Tibial artery (tissue), 4 donors: ENCODE measurements around the gene SEC31A.

Source experiments
- DNase-seq, 2 donors: peaks; one replicate each; pipeline ENCODE4 v3.0.0-alpha.2; 2019
- H3K27ac ChIP-seq, 2 donors: fragments of 200-600 bp; sonication (generic) in 1 of 2; 1 replicate in 1 of 2; 2 replicates in 1 of 2; pipeline ENCODE4 v1.5.1; 2018 to 2019; ENCODE audit warnings: mild to moderate bottlenecking in 1 of 2
- H3K27me3 ChIP-seq, 2 donors: fragments of 200-600 bp; sonication (generic) in 1 of 2; one replicate each; pipeline versions ENCODE4 v1.5.1 to v1.6.0; 2016 to 2019
- H3K36me3 ChIP-seq, 3 donors: fragments of 200-600 bp; sonication (generic) in 2 of 3; one replicate each; pipeline ENCODE4 v1.5.1; 2016 to 2019; ENCODE audit warnings: mild to moderate bottlenecking in 2 of 3
- H3K4me1 ChIP-seq, 4 donors: fragments of 200-600 bp; sonication (generic) in 2 of 4; 1 replicate in 3 of 4; 2 replicates in 1 of 4; pipeline ENCODE4 v1.5.1; 2016 to 2019
- H3K4me3 ChIP-seq, 2 donors: fragments of 200-600 bp; sonication (generic) in 1 of 2; 1 replicate in 1 of 2; 2 replicates in 1 of 2; pipeline ENCODE4 v1.5.1; 2018 to 2019; ENCODE audit warnings: mild to moderate bottlenecking in 2 of 2
- H3K9me3 ChIP-seq, 3 donors: fragments of 200-600 bp; sonication (generic) in 1 of 3; one replicate each; pipeline ENCODE4 v1.5.1; 2016 to 2019
- intact Hi-C: fragments of 100-400 bp; cut with DNase I; formaldehyde crosslinking; loops from one replicate; pipeline ENCODE4 v1.15.0; 2023; ENCODE audit warnings: low total_unique reads
- TF ChIP-seq, protein P1 (sequence below), 2 experiments: fragments of 200-600 bp in 1 of 2; fragments of 450-650 bp in 1 of 2; IDR thresholded peaks; one replicate each; pipeline ENCODE4 v1.5.1; 2017 to 2019; ENCODE audit warnings: antibody characterized with exemption in 2 of 2, mild to moderate bottlenecking in 1 of 2, moderate library complexity in 1 of 2

Gene SEC31A

GRCh38 chr4:82852751-82853285, 38.1 kb downstream of the SEC31A start:
- intact Hi-C loops, result no loop called here

DNA sequence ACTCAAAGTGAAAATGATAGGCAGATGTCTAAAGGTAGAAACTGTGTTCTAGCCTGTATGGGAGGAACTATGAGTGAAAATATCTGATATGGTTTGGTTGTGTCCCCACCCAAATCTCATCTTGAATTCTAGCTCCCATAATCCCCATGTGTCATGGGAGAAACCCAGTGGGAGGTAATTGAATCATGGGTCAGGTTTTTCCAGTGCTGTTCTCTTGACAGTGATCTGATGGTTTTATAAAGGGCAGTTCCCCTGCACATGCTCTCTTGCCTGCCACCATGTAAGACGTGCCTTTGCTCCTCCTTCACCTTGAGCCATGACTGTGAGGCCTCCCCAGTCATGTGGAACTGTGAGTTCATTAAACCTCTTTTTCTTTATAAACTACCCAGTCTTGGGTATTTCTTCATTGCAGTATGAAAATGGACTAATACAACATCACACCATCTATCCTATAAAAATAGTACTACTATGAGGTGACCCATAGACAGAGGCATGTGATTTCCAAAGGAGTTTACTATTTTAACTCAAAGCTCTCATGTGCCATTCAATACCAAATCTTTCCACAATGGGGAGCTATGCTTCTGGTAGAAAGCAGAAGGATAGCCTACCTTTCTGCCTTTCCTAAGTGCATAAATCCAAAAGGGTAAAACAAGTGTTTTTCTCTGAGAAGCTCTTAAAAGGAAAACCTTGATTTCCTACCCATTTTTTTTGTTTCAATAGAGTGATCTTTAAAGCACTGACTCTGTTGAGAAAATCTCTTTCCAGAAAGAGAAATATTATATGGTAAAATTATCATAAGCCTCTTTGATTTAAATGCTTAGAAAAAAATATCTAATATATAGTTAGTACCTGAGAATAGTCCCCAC, 38.8 kb downstream of the SEC31A start:
- Histone ChIP-seq H3K4me1 (no peaks in the 10 kb centered on the region), H3K27me3 (no peaks in the 10 kb centered on the region), H3K27ac (no peak overlapping the region), H3K4me3 (no peak overlapping the region), H3K9me3 (no peaks in the 10 kb centered on the region), H3K36me3 (peaks cover 82 to 94% (median 91%) of the 10 kb centered on the region in 3 donors)
- TF ChIP-seq, protein P1, sequence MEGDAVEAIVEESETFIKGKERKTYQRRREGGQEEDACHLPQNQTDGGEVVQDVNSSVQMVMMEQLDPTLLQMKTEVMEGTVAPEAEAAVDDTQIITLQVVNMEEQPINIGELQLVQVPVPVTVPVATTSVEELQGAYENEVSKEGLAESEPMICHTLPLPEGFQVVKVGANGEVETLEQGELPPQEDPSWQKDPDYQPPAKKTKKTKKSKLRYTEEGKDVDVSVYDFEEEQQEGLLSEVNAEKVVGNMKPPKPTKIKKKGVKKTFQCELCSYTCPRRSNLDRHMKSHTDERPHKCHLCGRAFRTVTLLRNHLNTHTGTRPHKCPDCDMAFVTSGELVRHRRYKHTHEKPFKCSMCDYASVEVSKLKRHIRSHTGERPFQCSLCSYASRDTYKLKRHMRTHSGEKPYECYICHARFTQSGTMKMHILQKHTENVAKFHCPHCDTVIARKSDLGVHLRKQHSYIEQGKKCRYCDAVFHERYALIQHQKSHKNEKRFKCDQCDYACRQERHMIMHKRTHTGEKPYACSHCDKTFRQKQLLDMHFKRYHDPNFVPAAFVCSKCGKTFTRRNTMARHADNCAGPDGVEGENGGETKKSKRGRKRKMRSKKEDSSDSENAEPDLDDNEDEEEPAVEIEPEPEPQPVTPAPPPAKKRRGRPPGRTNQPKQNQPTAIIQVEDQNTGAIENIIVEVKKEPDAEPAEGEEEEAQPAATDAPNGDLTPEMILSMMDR (IDR thresholded peaks at IDR 0.05), result peak; percentile 16 to 28
- intact Hi-C loops, result no loop called here
- no peak for DNase-seq

More at GRCh38 chr4:82852751-82853285, 38.1 kb downstream of the SEC31A start:
- H3K27ac ChIP-seq, result no peak overlapping the region
- TF ChIP-seq, protein P1 (IDR thresholded peaks at IDR 0.05), result no peak
- DNase-seq, result no peak
- no peak overlapping the region for H3K4me3 ChIP-seq
- no peaks in the 10 kb centered on the region for H3K27me3 ChIP-seq
- H3K36me3 ChIP-seq, result peaks cover 84 to 94% (median 91%) of the 10 kb centered on the region in 3 donors
- H3K4me1 ChIP-seq, result no peaks in the 10 kb centered on the region
- no peaks in the 10 kb centered on the region for H3K9me3 ChIP-seq

GRCh38 chr4:82851318-82851717, 39.6 kb downstream of the SEC31A start:
- intact Hi-C loops, result no loop called here
- H3K4me1 ChIP-seq, result no peaks in the 10 kb centered on the region
- H3K27me3 ChIP-seq, result no peaks in the 10 kb centered on the region
- no peak for DNase-seq
- TF ChIP-seq, protein P1 (IDR thresholded peaks at IDR 0.05), result no peak
- H3K4me3 ChIP-seq, result no peak overlapping the region
- H3K27ac ChIP-seq, result no peak overlapping the region
- no peaks in the 10 kb centered on the region for H3K9me3 ChIP-seq
- peaks cover 79 to 95% (median 90%) of the 10 kb centered on the region in 3 donors for H3K36me3 ChIP-seq

GRCh38 chr4:82850684-82851083, 40.3 kb downstream of the SEC31A start:
- no peak for DNase-seq
- TF ChIP-seq, protein P1 (IDR thresholded peaks at IDR 0.05), result no peak
- Histone ChIP-seq H3K27ac (no peak overlapping the region), H3K4me3 (no peak overlapping the region), H3K36me3 (peaks cover 78 to 94% (median 84%) of the 10 kb centered on the region in 3 donors), H3K9me3 (no peaks in the 10 kb centered on the region), H3K4me1 (no peaks in the 10 kb centered on the region), H3K27me3 (no peaks in the 10 kb centered on the region)
- intact Hi-C loops, result no loop called here

DNA sequence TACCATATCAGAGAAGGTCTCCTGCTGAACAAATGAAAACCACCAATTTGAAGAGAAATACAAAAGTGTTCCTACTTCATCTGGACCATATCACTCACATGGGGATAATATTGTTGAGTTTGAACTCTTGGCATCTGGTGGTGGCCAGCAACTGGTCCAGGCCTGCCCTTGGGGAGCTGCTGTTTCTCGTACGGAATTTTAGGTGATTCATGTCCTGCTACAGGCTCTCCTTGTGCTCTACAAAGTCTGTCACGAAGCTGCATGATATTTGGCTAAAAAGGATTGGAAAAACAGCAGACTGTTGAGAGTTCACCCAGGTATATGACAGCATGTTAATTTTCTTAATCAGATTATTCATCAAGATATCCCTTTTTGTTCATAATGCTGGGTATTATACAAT, 42.2 kb downstream of the SEC31A start:
- H3K9me3 ChIP-seq, result no peaks in the 10 kb centered on the region
- no peak overlapping the region for H3K4me3 ChIP-seq
- H3K27ac ChIP-seq, result no peak overlapping the region
- intact Hi-C loops, result no loop called here
- TF ChIP-seq, protein P1 (IDR thresholded peaks at IDR 0.05), result no peak
- peaks cover 76 to 94% (median 84%) of the 10 kb centered on the region in 3 donors for H3K36me3 ChIP-seq
- no peaks in the 10 kb centered on the region for H3K27me3 ChIP-seq
- no peak for DNase-seq
- H3K4me1 ChIP-seq, result no peaks in the 10 kb centered on the region
